Suppressor macrophage treated with lipopolysaccharide for 4 hours (primary cell): Measurements from ENCODE around the gene TEP1.
"Not testable (repeated sequence)": the region's sequence is repeated elsewhere in the genome, so short reads cannot be mapped to it uniquely, and the experiment has no call there.

Experiments
- DNase-seq: peaks from one replicate; pipeline ENCODE4 v3.0.0-alpha.2; 2020

TEP1 gene

DNA sequence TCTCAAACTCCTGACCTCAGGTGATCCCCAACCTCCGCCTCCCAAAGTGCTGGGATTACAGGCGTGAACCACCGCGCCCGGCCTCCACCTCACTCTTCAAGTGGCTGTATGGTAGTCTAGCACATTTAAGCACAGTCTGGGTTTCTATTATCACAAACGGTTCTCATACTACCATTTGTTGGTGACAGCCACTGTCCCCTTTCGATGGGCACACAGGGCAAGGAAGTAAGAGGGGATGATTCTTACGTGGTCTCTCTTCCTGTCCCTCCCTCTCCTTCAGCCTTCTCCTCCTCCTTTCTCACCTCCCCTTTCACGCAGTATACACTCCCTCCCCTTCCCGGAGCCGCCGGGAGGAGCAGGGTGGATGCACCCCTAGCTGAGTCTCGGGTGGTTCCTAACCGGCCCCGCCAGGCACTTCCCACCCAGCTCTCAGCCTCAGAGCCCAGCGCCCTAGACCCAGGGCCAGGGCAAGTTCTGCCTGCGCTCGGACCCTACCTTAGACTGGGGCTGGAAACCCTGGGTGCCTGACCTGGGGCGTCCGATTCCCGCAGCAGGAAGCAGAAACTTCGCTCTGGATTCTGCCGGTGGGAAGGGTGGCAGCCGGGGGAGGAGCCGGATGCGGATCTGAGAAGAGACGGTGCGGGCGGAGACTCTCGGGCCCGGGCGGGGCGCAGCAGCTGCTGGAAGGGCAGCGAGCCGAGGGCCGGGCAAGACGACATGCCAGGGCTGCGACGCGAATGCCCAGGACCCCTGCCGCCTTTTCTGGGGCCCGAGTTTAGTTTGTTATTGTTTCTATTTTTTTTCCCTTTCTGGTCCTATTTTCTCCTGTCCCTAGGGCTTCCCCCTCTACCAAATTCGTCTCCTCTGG is at the start of gene TEP1:
TSS of gene TEP1 (minus strand) at position 626 of the 868 bp plus-strand sequence. CDS start 5,062 bp downstream, outside the sequence.
- DNase-seq = peak; percentile 92

DNA sequence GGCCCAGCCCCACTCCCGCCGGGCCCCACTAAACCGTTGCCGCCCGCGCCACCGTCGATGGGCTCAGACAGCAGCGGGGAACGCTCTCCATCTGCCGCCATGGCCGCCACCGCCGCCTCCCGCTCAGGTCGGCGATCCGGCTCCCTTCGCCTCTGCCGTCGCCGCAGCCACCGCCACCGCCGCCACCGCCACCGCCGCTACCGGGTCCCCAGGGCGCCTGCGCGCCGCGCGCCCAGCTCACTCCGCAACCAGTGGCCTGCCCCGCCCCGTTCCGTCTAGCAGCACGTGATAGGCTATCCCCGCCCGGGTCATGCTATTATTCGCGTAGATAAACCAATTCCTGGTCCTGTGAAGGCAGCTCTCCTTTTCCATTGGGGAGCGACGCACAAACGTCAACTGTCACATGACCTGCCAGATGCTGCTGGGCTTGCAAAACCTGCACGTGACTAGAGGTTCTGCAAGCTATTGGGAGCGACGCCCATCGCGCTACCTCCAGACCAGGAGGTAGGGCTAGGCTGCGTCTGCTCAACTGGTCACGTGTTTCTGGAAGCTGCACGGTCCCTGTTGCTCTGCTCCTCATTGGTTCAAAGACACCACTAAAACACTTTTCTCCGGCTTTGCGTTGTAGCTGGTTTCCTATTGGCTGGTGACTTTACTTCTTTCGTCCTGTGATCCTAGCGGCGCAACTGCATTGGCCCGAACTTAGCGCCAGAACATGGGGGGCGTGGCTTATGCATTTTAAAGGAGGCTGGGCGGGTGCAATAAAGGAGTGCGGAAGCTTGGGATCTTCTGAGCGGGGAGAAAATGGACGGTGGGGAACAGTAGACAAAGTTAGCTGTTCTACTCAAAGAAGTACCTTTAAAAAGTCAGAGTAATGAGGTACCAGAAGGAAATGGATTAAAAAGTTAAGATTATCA is 48.2 kb upstream of the TEP1 start, which contains the start of gene PIP4P1:
TSS of gene PIP4P1 (minus strand) at position 210 of the 917 bp plus-strand sequence. CDS start at position 101, 109 bp downstream.
- peak; percentile 99 for DNase-seq

GRCh38 chr14:20460458-20461224 is 47.3 kb upstream of the TEP1 start:
- peak; percentile 47 for DNase-seq

- no peak for DNase-seq
These were observed 44.9 kb upstream of the TEP1 start for GRCh38 chr14:20458031-20458789.

DNA sequence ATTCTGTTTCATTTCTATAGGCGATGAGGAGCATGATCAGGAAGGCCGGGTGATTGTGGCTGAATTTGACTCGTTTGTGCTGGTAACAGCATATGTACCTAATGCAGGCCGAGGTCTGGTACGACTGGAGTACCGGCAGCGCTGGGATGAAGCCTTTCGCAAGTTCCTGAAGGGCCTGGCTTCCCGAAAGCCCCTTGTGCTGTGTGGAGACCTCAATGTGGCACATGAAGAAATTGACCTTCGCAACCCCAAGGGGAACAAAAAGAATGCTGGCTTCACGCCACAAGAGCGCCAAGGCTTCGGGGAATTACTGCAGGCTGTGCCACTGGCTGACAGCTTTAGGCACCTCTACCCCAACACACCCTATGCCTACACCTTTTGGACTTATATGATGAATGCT is 43.7 kb upstream of the TEP1 start:
- peak; percentile 58 for DNase-seq

GRCh38 chr14:20455355-20456300 is 42.3 kb upstream of the TEP1 start:
- DNase-seq = peak; percentile 84

- DNase-seq = peak; percentile 99
These were observed 41.4 kb upstream of the TEP1 start, which contains the start of the genes APEX1 and OSGEP for GRCh38 chr14:20454516-20455354. TSS of gene APEX1 (plus strand) at chr14:20455226. CDS start at chr14:20455646, 420 bp downstream. TSS of gene OSGEP (minus strand) at chr14:20454812. CDS start at chr14:20454683, 129 bp downstream.

DNA sequence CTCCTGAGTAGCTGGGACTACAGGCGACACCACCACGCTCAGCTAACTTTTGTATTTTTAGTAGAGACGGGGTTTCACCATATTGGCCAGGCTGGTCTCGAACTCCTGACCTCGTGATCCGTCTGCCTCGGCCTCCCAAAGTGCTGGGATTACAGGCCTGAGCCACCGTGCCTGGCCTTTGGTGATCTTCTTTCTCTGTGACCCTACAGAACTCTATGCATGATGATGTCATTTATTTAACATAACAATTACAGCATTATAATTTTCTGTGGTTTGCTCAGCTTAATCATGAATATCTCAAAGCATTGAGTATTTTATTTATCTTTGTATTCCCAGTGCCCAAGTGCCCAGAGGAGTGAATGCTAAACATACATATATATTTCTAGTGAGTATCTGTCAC is 39.5 kb upstream of the TEP1 start:
- DNase-seq = not testable (repeated sequence)

DNA sequence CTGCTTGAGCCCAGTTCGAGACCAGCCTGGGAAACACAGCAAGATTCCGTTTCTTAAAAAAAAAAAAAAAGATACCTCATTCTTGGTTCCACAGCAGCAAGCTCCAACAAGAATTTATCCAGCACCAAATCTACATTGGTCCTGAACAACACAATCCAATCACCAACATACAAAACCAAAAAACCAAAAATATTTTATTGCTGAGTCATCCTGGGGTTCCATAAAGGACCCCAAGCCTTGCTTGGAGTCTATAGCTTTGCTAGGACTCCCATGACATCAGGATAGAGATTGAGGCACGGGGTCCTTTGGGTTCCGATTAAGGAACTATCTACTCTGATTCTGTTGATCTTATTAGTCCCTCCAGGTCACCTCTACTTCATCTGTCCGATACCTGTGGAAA is 33.6 kb upstream of the TEP1 start:
- DNase-seq = no peak

- DNase-seq = not testable (repeated sequence)
These were observed 30.3 kb upstream of the TEP1 start for GRCh38 chr14:20443650-20444049.

GRCh38 chr14:20441461-20441860 is 28.2 kb upstream of the TEP1 start:
- DNase-seq = no peak

DNA sequence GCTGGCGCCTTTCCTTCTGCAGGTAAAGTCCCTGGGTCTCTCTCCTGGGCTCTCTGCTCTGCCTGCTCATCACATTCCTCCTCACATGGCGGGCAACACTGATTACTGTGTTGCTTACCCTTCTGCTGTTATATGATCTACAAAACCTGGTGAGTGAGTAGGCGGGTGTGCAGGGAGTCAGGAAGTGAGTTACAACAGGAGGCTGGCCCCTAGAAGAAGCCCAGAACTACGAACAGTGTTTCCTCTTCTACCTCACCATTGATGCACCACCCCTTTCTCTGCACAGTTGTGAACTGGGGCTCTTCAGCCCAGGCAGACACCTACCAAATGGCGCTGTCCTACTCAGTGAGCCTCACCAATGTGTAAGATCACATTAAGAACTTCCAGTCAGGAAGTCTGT is 27.6 kb upstream of the TEP1 start:
- no peak for DNase-seq

DNA sequence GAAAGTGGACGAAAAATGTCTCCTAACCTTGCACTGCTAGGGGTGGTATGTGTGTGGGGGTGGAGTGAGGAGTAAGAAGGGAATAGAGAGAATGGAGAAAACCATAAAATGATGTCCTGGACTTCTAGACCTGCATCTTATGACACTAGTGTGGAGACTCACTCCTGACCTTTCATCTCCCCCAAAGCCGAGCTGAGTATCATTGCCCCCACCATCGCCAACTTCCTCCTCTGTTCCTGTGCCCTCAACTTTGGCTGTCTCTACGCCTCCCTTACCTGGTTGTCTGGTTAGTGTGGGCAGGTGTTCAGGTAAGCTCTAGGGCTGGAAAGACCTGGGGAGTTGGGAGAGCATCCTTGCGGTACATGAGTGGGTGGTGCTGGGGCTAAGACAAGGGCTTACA is 27.2 kb upstream of the TEP1 start:
- DNase-seq = no peak

DNA sequence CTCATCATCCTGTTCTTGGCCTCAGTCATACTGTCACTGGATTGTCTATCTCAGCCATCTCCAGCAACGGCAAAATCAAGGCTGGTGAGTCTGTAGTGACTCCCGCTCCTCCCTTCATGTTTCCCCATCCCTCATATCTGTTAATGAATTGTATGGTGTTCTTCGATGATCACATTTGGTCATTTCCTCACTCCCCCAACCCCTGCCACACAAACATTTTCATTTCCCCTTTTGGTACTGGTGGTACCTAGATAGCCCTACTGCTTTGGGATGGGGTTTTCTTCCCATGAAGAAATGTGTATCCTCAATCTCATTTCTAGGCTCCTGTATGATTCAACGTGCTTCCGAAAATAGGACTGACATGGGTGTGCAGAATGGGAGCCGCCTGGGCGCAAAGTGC is 25.4 kb upstream of the TEP1 start:
- DNase-seq = peak; percentile 31

GRCh38 chr14:20436363-20436755 is 23.1 kb upstream of the TEP1 start:
- DNase-seq = no peak

DNA sequence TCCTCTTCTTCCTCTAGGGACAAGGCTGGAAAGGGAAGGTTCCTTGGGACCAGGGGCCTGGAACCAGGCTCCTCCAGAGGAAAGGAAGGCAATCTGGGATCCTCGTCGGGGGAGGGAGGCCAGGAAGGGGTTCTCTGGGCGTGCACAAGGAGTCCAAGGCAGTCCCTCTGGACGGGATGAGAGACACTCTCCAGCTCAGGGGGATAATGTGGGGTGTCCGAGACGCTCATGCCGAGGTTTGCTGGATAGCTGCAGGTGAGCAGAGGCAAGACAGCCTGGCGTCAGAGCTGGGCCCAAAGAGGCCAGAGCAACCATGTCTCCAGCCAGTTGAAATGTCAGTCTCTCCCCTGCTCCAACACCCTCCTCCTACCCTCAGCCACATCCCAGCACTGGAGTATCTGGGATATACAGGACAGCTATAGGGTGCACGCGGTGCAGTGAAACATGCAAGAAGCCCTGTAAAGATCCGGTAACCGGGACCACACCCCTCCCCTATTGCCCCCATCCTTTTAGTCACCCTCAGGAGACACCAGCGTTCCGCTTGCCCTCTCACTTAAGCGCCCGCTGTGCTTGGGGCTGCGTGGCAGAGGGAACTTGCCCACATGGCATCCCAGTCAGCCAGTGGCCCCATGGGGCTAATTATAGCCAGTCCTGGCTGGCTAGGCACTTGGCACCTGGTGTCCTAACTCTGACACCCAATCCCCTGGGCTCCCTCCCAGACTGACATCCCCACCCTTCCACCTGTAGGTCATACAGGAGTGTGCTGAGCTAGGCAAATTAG is 22.5 kb upstream of the TEP1 start, which contains the start of gene KLHL33:
TSS of gene KLHL33 (minus strand) at position 585 of the 781 bp plus-strand sequence. CDS start at position 230, 355 bp downstream.
- no peak for DNase-seq

GRCh38 chr14:20434701-20435581 is 21.6 kb upstream of the TEP1 start:
- no peak for DNase-seq
